ENCODE results near the gene PSMD6.

GRCh38 chr3:63966871-63967270 lies 56.4 kb downstream of the PSMD6 start:
- TF ChIP-seq CTCF (IDR thresholded peaks at IDR 0.05; ENCODE audit: insufficient read depth, low read depth, low read length): no peak
- TF ChIP-seq EZH2 (IDR thresholded peaks at IDR 0.05; ENCODE audit: insufficient read depth, low read length): no peak

All from astrocyte (in vitro differentiated cells and primary cell).